IMR-90 (cell line): ENCODE data around the gene CNNM2. TPM values are rescaled to one million over a fixed set of nuclear protein-coding genes. Genes with fewer than 3 reads are reported as not detected.

Experiments used
- ATAC-seq: fragments of 200-7000 bp; cut with Tn5 transposase; 2 replicates; pipeline ENCODE4 v1.9.1; 2020; ENCODE audit warnings: low read depth, mild to moderate bottlenecking, moderate library complexity
- BruUV-seq: library from RNA; stranded (reverse); fragments of 400-500 nt; replicated peaks from 2 replicates; lab custom pipeline; 2021; lab: Mats Ljungman, UMichigan
- CTCF ChIA-PET: fragments of 300-600 bp; formaldehyde crosslinking; extraction: SDS; loops from one replicate; lab custom pipeline; 2021; ENCODE audit warnings: antibody characterized with exemption; lab: Yijun Ruan, JAX
- POLR2A ChIA-PET: fragments of 300-600 bp; sonication (Branson Sonifier 250); formaldehyde crosslinking; loops from one replicate; lab custom pipeline; 2022; ENCODE audit warnings: antibody characterized with exemption; ENCODE audit not compliant: unreplicated experiment; lab: Charles Lee
- DNase-seq: peaks from one replicate; pipeline ENCODE4 v3.0.0; 2013
- H2AFZ ChIP-seq: replicated peaks from 2 replicates; pipeline ENCODE3; 2013; ENCODE audit warnings: low read length, mild to moderate bottlenecking; ENCODE audit not compliant: poor library complexity
- H2AK5ac ChIP-seq: 2 replicates; pipeline ENCODE4 v1.6.1; 2013; ENCODE audit warnings: low read depth, low read length, inconsistent platforms
- H2AK9ac ChIP-seq: replicated peaks from 2 replicates; pipeline ENCODE3; 2013; ENCODE audit warnings: mild to moderate bottlenecking, low read depth, low read length, moderate library complexity; ENCODE audit not compliant: poor library complexity
- H2BK120ac ChIP-seq: 2 replicates; pipeline ENCODE4 v1.6.1; 2013; ENCODE audit warnings: low read depth, low read length, inconsistent platforms
- H2BK15ac ChIP-seq: 3 replicates; pipeline ENCODE4 v1.6.1; 2013; ENCODE audit warnings: low read depth, low read length, inconsistent platforms
- H2BK20ac ChIP-seq: 2 replicates; pipeline ENCODE4 v1.6.1; 2013; ENCODE audit warnings: low read depth, mild to moderate bottlenecking, inconsistent platforms, low read length, moderate library complexity
- H2BK5ac ChIP-seq: 2 replicates; pipeline ENCODE4 v1.6.1; 2013; ENCODE audit warnings: mild to moderate bottlenecking, low read depth, low read length, inconsistent platforms; ENCODE audit not compliant: poor library complexity, severe bottlenecking
- H3K14ac ChIP-seq: replicated peaks from 2 replicates; pipeline ENCODE4 v1.6.1; 2013; ENCODE audit warnings: low read depth, low read length, inconsistent platforms
- H3K18ac ChIP-seq: 2 replicates; pipeline ENCODE4 v1.6.1; 2013; ENCODE audit warnings: low read depth, low read length, control low read depth
- H3K23ac ChIP-seq: 2 replicates; pipeline ENCODE4 v1.6.1; 2013; ENCODE audit warnings: low read depth, low read length, inconsistent platforms
- H3K27ac ChIP-seq: 2 replicates; pipeline ENCODE4 v1.5.1; 2013; ENCODE audit warnings: mild to moderate bottlenecking, control low read depth, low read length; ENCODE audit not compliant: insufficient read depth
- H3K27me3 ChIP-seq: 2 replicates; pipeline ENCODE4 v1.6.1; 2013; ENCODE audit warnings: low read length; ENCODE audit not compliant: control insufficient read depth, insufficient read depth
- H3K36me3 ChIP-seq: 2 replicates; pipeline ENCODE4 v1.6.1; 2013; ENCODE audit warnings: low read length, mixed read lengths; ENCODE audit not compliant: control insufficient read depth, insufficient read depth
- H3K4ac ChIP-seq: 2 replicates; pipeline ENCODE4 v1.6.1; 2013; ENCODE audit warnings: low read depth, low read length, inconsistent platforms
- H3K4me1 ChIP-seq: 2 replicates; pipeline ENCODE4 v1.6.1; 2013; ENCODE audit warnings: low read length, mixed read lengths; ENCODE audit not compliant: control insufficient read depth, insufficient read depth
- H3K4me2 ChIP-seq: 2 replicates; pipeline ENCODE4 v1.6.1; 2013; ENCODE audit warnings: low read depth, mild to moderate bottlenecking, control low read depth, low read length, moderate library complexity
- H3K4me3 ChIP-seq: 2 replicates; pipeline ENCODE4 v1.5.1; 2013; ENCODE audit warnings: low read depth, mild to moderate bottlenecking, control low read depth, low read length, moderate library complexity; ENCODE audit not compliant: insufficient read depth
- H3K56ac ChIP-seq: 2 replicates; pipeline ENCODE4 v1.6.1; 2013; ENCODE audit warnings: low read length, inconsistent platforms; ENCODE audit not compliant: insufficient read depth; ENCODE audit errors: extremely low read depth
- H3K79me1 ChIP-seq, 2 experiments: 2 replicates each; pipeline ENCODE4 v1.6.1; 2013; ENCODE audit warnings: low read length in 2 of 2, inconsistent platforms in 1 of 2, low read depth in 1 of 2
- H3K9ac ChIP-seq: 2 replicates; pipeline ENCODE4 v1.6.1; 2013; ENCODE audit warnings: low read depth, low read length, control low read depth
- H3K9me1 ChIP-seq: 2 replicates; pipeline ENCODE4 v1.6.1; 2013; ENCODE audit warnings: low read length, inconsistent platforms; ENCODE audit not compliant: insufficient read depth
- H3K9me3 ChIP-seq: 2 replicates; pipeline ENCODE4 v1.6.1; 2013; ENCODE audit warnings: low read length; ENCODE audit not compliant: control insufficient read depth, insufficient read depth
- H4K20me1 ChIP-seq: 2 replicates; pipeline ENCODE4 v1.6.1; 2013; ENCODE audit warnings: low read length, inconsistent platforms; ENCODE audit not compliant: insufficient read depth
- H4K5ac ChIP-seq: 2 replicates; pipeline ENCODE4 v1.6.1; 2013; ENCODE audit warnings: mild to moderate bottlenecking, low read depth, low read length, control low read depth
- H4K8ac ChIP-seq, 2 experiments: 2 replicates each; pipeline ENCODE4 v1.6.1; 2013; ENCODE audit warnings: low read depth in 2 of 2, low read length in 2 of 2, control low read depth in 1 of 2, inconsistent platforms in 1 of 2
- H4K91ac ChIP-seq: 2 replicates; pipeline ENCODE4 v1.6.1; 2013; ENCODE audit warnings: low read depth, low read length, inconsistent platforms; ENCODE audit not compliant: insufficient read depth
- BHLHE40 ChIP-seq: fragments of 150-350 bp; IDR thresholded peaks from 2 replicates; pipeline ENCODE4 v1.6.1; 2016; ENCODE audit warnings: mild to moderate bottlenecking, low read depth, low read length
- ELK1 ChIP-seq: fragments of 150-350 bp; IDR thresholded peaks from 2 replicates; pipeline ENCODE4 v1.6.1; 2016; ENCODE audit warnings: low read depth, mild to moderate bottlenecking, low read length, moderate library complexity, borderline replicate concordance
- FOS ChIP-seq: fragments of 150-350 bp; IDR thresholded peaks from 2 replicates; pipeline ENCODE4 v1.6.1; 2016; ENCODE audit warnings: low read depth, low read length
- MAFK ChIP-seq: IDR thresholded peaks from 2 replicates; pipeline ENCODE4 v1.6.1; 2012; ENCODE audit warnings: low read depth, low read length, improper control_type of control experiment
- MXI1 ChIP-seq: IDR thresholded peaks from 2 replicates; pipeline ENCODE4 v1.6.1; 2012; ENCODE audit warnings: low read depth, mild to moderate bottlenecking, low read length, moderate library complexity, borderline replicate concordance
- RAD21 ChIP-seq: IDR thresholded peaks from 2 replicates; pipeline ENCODE4 v1.6.1; 2012; ENCODE audit warnings: low read length, improper control_type of control experiment
- SMC3 ChIP-seq: fragments of 150-350 bp; IDR thresholded peaks from 2 replicates; pipeline ENCODE4 v1.6.1; 2016; ENCODE audit warnings: low read depth, mild to moderate bottlenecking, antibody characterized with exemption, low read length, moderate library complexity
- USF2 ChIP-seq: fragments of 150-350 bp; IDR thresholded peaks from 2 replicates; pipeline ENCODE4 v1.6.1; 2017; ENCODE audit warnings: mild to moderate bottlenecking, antibody characterized with exemption, low read length, low read depth
- WGBS, 2 experiments: methylation state at CpG; one replicate each; pipeline versions ENCODE4 v1.1.5 to v1.1.7; 2013; ENCODE audit warnings: missing lambda C conversion rate in 2 of 2; ENCODE audit not compliant: insufficient read length in 1 of 2; ENCODE audit errors: extremely low coverage in 2 of 2; 5-methylcytosine and 5-hydroxymethylcytosine counted together
- dilution Hi-C: fragments of 300-500 bp; cut with HindIII; formaldehyde crosslinking; loops from one replicate; pipeline ENCODE4 v1.14.3; 2018; ENCODE audit warnings: low sequenced_read_pairs; ENCODE audit not compliant: unreplicated experiment
- in situ Hi-C: fragments of 300-500 bp; cut with MboI; formaldehyde crosslinking; loops from 3 replicates; pipeline ENCODE4 v1.14.3; 2019; ENCODE audit warnings: low sequenced_read_pairs, inconsistent platforms, mixed read lengths
- intact Hi-C: fragments of 100-400 bp; cut with micrococcal nuclease; formaldehyde crosslinking; loops from 2 replicates; pipeline ENCODE4 v1.10.0; 2022
- polyA plus RNA-seq, 3 experiments: library from polyadenylated mRNA; depleted of rRNA; stranded (reverse); fragments of >200 nt; gene quantifications; 2 replicates each; pipeline ENCODE4 v1.2.3, GENCODE V29; 2012; ENCODE audit warnings: low replicate concordance in 1 of 3
- total RNA-seq: library from RNA; depleted of rRNA; stranded (reverse); fragments of >200 nt; gene quantifications from 2 replicates; pipeline ENCODE4 v1.2.3, GENCODE V29; 2012

Gene CNNM2
- total and polyA plus RNA-seq, 2 of the 4 experiments (the other 2 are of a cell fraction) = 4.7 to 5.6 TPM

- no peak for DNase-seq
- no CpG with 5 or more reads among the region's 1 CpG for WGBS, 2 experiments
- H4K91ac ChIP-seq = no peak overlapping the region; the same call in 1 of the 2 replicates
- in situ Hi-C loops = no loop called here
- no peaks in the 10 kb centered on the region for H3K36me3 ChIP-seq
- BruUV-seq = no TSS peak
- no peak overlapping the region for H2BK20ac ChIP-seq
- no peak overlapping the region for H2BK15ac ChIP-seq
- H3K4me3 ChIP-seq = no peak overlapping the region
- no peak overlapping the region for H3K27ac ChIP-seq
- no peaks in the 10 kb centered on the region for H3K27me3 ChIP-seq
- H4K20me1 ChIP-seq = peaks cover 7% of the 10 kb centered on the region; the same call in 1 of the 2 replicates
- 0 out of 2 replicates have a peak overlapping the region, but pooled peaks have one; percentile 29 for H3K23ac ChIP-seq
- H3K4ac ChIP-seq = no peak overlapping the region
- H3K9me3 ChIP-seq = no peaks in the 10 kb centered on the region
- no peak overlapping the region for H3K56ac ChIP-seq
- no peak overlapping the region for H2AFZ ChIP-seq
- H3K4me1 ChIP-seq = peaks cover 5% of the 10 kb centered on the region; the same call in 1 of the 2 replicates
- no peak overlapping the region for H3K18ac ChIP-seq
- no peak overlapping the region for H4K5ac ChIP-seq
- no peak overlapping the region for H2AK9ac ChIP-seq
- 0 out of 4 replicates have a peak overlapping the region, but pooled peaks of 1 of the 2 experiments have one; percentile 5 for H4K8ac ChIP-seq
- H3K9me1 ChIP-seq = 0 out of 2 replicates have a peak, but pooled peaks cover 7% of the 10 kb centered on the region
- H2BK120ac ChIP-seq = no peak overlapping the region
- ATAC-seq = no peak
- H3K14ac ChIP-seq = peak overlapping the region; percentile 50; the same call in 1 of the 2 replicates
- peaks cover 18 to 62% of the 10 kb centered on the region in 2 experiments for H3K79me1 ChIP-seq
- TF ChIP-seq ELK1 (no peak), MXI1 (no peak), SMC3 (no peak), USF2 (no peak), MAFK (no peak), RAD21 (no peak), BHLHE40 (no peak), FOS (no peak)
- no peak overlapping the region for H3K9ac ChIP-seq
- no peak overlapping the region; the same call in 1 of the 2 replicates for H2AK5ac ChIP-seq
- intact Hi-C loops = no loop called here
- ChIA-PET POLR2A (no interaction called here), CTCF (no interaction called here)
- H2BK5ac ChIP-seq = no peak overlapping the region
- dilution Hi-C loops = no loop called here
- H3K4me2 ChIP-seq = no peak overlapping the region
Measured at GRCh38 chr10:102970562-102971340, 52.7 kb downstream of the CNNM2 start.
